Stimulated activated CD8-positive, alpha-beta memory T cell treated with anti-CD3 and anti-CD28 coated beads, Interleukin-7, amount 100 ng/mL, for 4 hours (primary cell): ENCODE measurements around the gene EHD3.

ENCODE experiments used
- DNase-seq, 2 donors: peaks; one replicate each; pipeline ENCODE4 v3.0.0-alpha.2; 2020; ENCODE audit warnings: low read depth in 2 of 2

Gene EHD3

GRCh38 chr2:31233741-31234682, at the start of gene EHD3:
TSS of gene EHD3 (plus strand) at chr2:31234152. CDS start at chr2:31234622, 470 bp downstream.
- DNase-seq: peak; percentile 43 to 72

- DNase-seq: no peak
These were observed 46.8 kb upstream of the EHD3 start for GRCh38 chr2:31187166-31187565.

DNA sequence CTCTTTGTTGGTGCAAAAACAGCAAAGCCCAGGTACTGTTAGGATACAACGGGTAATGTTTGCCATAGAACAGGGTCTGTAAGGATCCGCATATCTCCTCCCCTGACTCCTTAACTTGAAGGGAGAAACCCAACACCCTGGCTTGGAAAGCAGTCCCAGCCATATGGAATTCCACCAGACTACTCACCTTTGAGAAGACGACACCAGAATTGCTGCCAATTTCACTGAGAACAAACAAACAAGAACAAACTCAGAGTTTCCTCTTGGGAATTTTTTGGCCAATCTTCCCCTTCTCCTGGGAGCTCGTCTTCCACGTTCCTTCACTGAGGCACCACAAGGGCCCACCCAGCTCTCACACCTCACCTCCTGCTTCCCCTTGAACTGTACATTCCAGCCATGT, 45.8 kb upstream of the EHD3 start:
- DNase-seq: no peak

DNA sequence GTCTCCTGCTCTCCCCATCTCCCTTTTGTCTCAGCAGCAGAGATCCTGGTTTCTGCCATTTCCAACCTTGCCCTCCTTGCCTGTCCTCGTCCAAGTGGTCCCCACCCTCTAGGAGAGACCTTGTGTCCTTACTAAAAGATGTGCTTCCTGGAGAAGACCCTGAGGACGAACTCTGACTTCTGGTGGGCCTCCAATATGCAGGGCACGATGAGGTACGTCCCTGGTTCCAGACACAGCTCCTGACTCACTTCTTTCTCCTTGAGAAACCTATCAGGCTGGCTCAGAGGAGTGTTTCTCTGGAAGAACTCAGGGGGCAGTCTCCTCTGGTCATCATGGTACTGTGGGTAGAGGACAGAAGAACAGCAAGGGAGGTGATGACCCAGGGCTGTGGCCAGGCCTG, 44.8 kb upstream of the EHD3 start:
- DNase-seq: no peak

- DNase-seq: no peak
These were observed 43.8 kb upstream of the EHD3 start for GRCh38 chr2:31190188-31190587.

- DNase-seq: no peak
These were observed 42.0 kb upstream of the EHD3 start for GRCh38 chr2:31191931-31192330.

- no peak for DNase-seq
These were observed 41.6 kb upstream of the EHD3 start for GRCh38 chr2:31192396-31192795.

GRCh38 chr2:31192851-31193392, 41.0 kb upstream of the EHD3 start:
- DNase-seq: no peak

- DNase-seq: no peak
These were observed 40.1 kb upstream of the EHD3 start for GRCh38 chr2:31193806-31194205.

- DNase-seq: no peak
These were observed 37.3 kb upstream of the EHD3 start for GRCh38 chr2:31196622-31197021.

DNA sequence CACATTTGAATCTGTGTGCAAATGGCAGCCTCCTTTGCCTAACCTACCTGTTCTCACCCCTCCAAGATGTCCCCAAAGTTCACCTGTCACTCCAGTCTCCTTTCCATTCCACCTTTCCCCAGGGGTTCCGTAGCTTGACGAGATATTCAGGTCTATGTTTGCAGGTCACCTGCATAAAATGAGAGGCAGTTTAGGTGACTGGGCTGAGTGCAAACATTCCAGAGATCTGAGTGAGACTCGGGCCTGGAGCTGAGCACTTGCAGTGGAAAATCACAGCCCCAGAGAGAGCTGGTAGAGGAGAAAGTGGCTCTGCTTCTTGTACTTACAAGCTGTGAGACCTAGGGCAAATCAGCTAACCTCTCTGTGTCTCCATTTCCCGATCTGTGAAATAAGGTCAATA, 36.8 kb upstream of the EHD3 start:
- no peak for DNase-seq

DNA sequence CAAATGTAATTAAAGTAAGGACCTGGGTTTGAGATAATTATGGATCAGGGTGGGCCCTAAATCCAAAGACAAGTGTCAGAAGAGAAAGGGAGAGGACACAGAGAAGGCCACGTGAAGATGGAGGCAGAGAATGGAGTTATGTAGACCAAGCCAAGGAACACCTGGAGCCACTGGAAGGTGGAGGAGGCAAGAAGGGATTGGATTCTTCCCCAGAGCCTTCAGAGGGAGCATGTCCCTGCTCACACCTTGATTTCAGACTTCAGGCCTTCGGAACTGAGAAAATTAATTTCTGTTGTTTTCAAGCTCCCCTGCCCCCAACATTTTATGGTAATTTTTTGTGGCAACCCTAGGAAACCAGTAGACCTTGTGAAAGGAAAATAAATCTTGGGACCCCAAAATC, 36.3 kb upstream of the EHD3 start:
- DNase-seq: no peak

DNA sequence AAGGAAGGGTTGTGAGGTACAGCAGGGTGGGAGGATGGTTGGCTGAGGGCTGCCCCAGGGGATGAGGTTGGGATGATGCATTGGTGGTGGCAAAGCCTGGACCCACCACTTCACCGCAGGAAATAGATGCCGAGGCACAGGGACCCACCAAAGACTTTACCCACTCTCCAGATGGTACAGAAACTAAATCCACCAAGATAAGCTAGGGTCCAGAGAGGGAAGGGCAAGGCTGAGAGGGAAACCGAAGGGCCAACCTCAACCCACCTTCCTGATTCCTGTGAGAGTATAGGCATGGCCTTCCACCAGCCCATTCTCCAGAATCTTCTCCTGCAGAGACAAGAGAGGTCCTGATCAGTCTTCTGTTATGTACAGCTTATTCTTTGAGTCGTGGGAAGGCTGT, 34.7 kb upstream of the EHD3 start:
- DNase-seq: no peak

- DNase-seq: no peak
These were observed 33.0 kb upstream of the EHD3 start for GRCh38 chr2:31200972-31201371.

- no peak for DNase-seq
These were observed 31.9 kb upstream of the EHD3 start for GRCh38 chr2:31202041-31202440.

- no peak for DNase-seq
These were observed 31.1 kb upstream of the EHD3 start for GRCh38 chr2:31202833-31203232.

GRCh38 chr2:31203916-31204315, 30.0 kb upstream of the EHD3 start:
- DNase-seq: no peak

DNA sequence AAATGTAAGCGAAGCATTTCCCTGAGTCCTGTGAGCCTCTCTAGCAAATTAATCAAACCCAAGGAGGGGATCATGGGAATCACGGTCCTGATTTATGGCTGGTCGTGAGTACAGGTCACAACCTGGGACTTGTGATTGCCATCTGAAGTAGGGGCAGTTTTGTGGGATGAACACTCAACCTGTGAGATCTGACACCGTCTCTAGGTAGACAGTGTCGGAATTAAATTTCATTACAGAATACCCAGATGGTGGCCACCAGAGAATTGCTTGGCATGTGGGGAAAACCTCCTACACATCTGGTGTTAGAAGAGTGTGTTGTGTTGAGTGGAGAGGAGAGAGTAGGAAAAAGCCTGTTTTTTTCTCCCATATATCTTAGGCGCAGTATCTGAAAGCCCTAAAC, 29.2 kb upstream of the EHD3 start:
- no peak for DNase-seq

GRCh38 chr2:31205186-31205585, 28.8 kb upstream of the EHD3 start:
- DNase-seq: no peak

DNA sequence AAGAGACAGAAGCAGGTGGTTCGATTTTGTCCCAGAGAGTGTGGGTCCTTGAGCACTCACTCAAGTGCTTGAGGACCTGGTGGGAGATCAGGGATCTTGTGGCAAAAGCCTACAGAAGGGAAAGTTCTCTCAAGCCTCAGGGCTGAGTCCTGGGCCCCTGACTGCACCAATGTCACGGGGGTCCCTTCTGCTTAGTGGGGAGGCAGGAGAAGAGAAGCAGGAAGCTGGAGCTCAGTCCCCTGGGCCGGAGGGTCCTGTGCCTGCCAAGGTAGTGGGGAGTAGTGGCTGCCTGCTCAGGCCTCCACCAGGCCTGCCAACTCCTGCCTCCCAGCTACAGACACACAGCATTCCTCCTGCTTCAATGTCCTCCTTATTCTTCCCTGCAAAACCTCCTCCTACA, 28.3 kb upstream of the EHD3 start:
- DNase-seq: no peak

- no peak for DNase-seq
These were observed 26.2 kb upstream of the EHD3 start for GRCh38 chr2:31207790-31208189.

- DNase-seq: no peak
These were observed 25.7 kb upstream of the EHD3 start for GRCh38 chr2:31208240-31208639.
